Adrenal gland (tissue), 5 donors: ENCODE results near the gene ABCB9.

Experiments
- CTCF ChIP-seq, 6 experiments: fragments of 450-650 bp in 4 of 6; fragments of 200-600 bp in 2 of 6; sonication (generic) in 1 of 6; IDR thresholded peaks; 1 replicate in 5 of 6; 2 replicates in 1 of 6; pipeline versions ENCODE4 v1.5.1 to v1.8.0; 2016 to 2021; ENCODE audit warnings: antibody characterized with exemption in 6 of 6, mild to moderate bottlenecking in 2 of 6, moderate library complexity in 1 of 6
- POLR2A ChIP-seq, 2 donors: fragments of 450-650 bp; IDR thresholded peaks; one replicate each; pipeline ENCODE4 v1.6.1; 2017; ENCODE audit warnings: antibody characterized with exemption in 2 of 2, mild to moderate bottlenecking in 2 of 2, moderate library complexity in 1 of 2
- donor health status: DM: no; HTN: no; CAD: no.

- TF ChIP-seq CTCF (IDR thresholded peaks at IDR 0.05) (no peak), POLR2A (IDR thresholded peaks at IDR 0.05) (no peak)
These were observed 7.9 kb downstream of the ABCB9 start for GRCh38 chr12:122958198-122958888.
